ENCODE data around the gene L3MBTL4. TPM values are rescaled to one million over a fixed set of nuclear protein-coding genes. Genes with fewer than 3 reads are reported as not detected.

Gene L3MBTL4
- total RNA-seq, 1 experiment from 2014 or later = not detected

DNA sequence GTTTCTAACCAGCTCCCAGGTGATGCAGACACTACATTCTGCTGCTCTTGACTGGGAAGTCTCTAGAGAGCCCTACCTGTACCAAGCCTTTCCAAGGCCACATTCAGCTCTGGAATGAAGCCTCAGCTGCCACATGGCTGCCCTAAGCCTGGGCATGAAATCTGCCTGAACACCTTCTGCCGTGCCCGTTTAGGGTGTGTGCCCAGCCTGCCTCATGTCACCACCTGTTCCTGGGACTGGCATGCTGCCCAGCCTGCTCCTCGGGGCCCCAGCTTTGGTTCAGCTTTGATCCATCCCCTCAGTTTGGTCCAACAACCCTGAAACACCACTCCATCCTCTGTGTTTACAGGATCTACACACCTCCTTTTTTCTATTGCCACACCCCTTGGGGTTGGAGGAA is 210.9 kb downstream of the L3MBTL4 start:
- TF ChIP-seq, protein P1, sequence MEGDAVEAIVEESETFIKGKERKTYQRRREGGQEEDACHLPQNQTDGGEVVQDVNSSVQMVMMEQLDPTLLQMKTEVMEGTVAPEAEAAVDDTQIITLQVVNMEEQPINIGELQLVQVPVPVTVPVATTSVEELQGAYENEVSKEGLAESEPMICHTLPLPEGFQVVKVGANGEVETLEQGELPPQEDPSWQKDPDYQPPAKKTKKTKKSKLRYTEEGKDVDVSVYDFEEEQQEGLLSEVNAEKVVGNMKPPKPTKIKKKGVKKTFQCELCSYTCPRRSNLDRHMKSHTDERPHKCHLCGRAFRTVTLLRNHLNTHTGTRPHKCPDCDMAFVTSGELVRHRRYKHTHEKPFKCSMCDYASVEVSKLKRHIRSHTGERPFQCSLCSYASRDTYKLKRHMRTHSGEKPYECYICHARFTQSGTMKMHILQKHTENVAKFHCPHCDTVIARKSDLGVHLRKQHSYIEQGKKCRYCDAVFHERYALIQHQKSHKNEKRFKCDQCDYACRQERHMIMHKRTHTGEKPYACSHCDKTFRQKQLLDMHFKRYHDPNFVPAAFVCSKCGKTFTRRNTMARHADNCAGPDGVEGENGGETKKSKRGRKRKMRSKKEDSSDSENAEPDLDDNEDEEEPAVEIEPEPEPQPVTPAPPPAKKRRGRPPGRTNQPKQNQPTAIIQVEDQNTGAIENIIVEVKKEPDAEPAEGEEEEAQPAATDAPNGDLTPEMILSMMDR (conservative IDR thresholded peaks at IDR 0.05; ENCODE audit: low read depth, low read length) = no peak
- no peak for TF ChIP-seq EZH2 (IDR thresholded peaks at IDR 0.05; ENCODE audit: borderline replicate concordance, low read depth, low read length, poor library complexity, severe bottlenecking)
- ChIA-PET POLR2A (ENCODE audit: low non-redundant PET) (no interaction called here), CTCF (no interaction called here)

DNA sequence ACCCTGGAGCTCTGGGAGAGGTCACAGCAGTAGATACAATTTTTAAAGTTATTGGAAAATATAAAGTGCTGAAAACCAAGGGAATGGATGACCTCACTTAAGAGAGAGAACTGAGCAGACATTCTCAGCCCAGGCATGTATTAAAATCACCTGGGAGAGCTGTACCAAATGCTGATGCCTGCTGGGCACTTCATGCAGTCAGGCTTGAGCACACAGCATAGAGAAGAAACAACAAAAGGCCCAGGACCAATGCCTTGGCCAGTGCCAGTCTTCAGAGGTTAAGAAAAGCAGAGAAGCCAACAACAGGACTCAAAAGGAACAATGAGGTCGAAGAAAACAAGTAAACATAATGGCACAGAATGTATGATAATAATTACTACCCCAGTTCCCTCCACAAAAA is 211.8 kb downstream of the L3MBTL4 start:
- Histone ChIP-seq H3K36me3 (ENCODE audit: insufficient read depth, low read length, poor library complexity, severe bottlenecking) (no peaks in the 10 kb centered on the region), H3K27me3 (replicated peaks; ENCODE audit: insufficient read depth, low read depth, low read length, poor library complexity) (no peaks in the 10 kb centered on the region), H3K27ac (ENCODE audit: low read depth, low read length, poor library complexity, severe bottlenecking) (no peak overlapping the region), H3K4me3 (ENCODE audit: low read depth, low read length, poor library complexity, severe bottlenecking) (no peak overlapping the region), H3K4me1 (ENCODE audit: insufficient read depth, low read length, poor library complexity, severe bottlenecking) (no peaks in the 10 kb centered on the region), H3K9me3 (ENCODE audit: low read depth, low read length, poor library complexity, severe bottlenecking) (peaks cover 35% of the 10 kb centered on the region)
- CTCF ChIA-PET = no interaction called here
- TF ChIP-seq EZH2 (IDR thresholded peaks at IDR 0.05; ENCODE audit: borderline replicate concordance, low read depth, low read length, poor library complexity, severe bottlenecking) = no peak
- TF ChIP-seq, protein P1 (conservative IDR thresholded peaks at IDR 0.05; ENCODE audit: low read depth, low read length) = no peak
- POLR2A ChIA-PET (ENCODE audit: low non-redundant PET) = no interaction called here
- DNase-seq (ENCODE audit: low spot score) = no peak
- BruUV-seq (replicated peaks) = no TSS peak
- intact Hi-C loops (cut with micrococcal nuclease; ENCODE audit: unreplicated experiment) = no loop called here

More for the DNA sequence above, 210.9 kb downstream of the L3MBTL4 start:
- H3K27me3 ChIP-seq (replicated peaks; ENCODE audit: insufficient read depth, low read depth, low read length, poor library complexity) = no peaks in the 10 kb centered on the region
- intact Hi-C loops (cut with micrococcal nuclease; ENCODE audit: unreplicated experiment) = no loop called here
- H3K36me3 ChIP-seq (ENCODE audit: insufficient read depth, low read length, poor library complexity, severe bottlenecking) = no peaks in the 10 kb centered on the region
- H3K4me3 ChIP-seq (ENCODE audit: low read depth, low read length, poor library complexity, severe bottlenecking) = no peak overlapping the region
- no peak overlapping the region for H3K27ac ChIP-seq (ENCODE audit: low read depth, low read length, poor library complexity, severe bottlenecking)
- BruUV-seq (replicated peaks) = no TSS peak
- peaks cover 32% of the 10 kb centered on the region for H3K9me3 ChIP-seq (ENCODE audit: low read depth, low read length, poor library complexity, severe bottlenecking)
- DNase-seq (ENCODE audit: low spot score) = no peak
- no peaks in the 10 kb centered on the region for H3K4me1 ChIP-seq (ENCODE audit: insufficient read depth, low read length, poor library complexity, severe bottlenecking)

- CTCF ChIA-PET = no interaction called here
- H3K4me1 ChIP-seq (ENCODE audit: insufficient read depth, low read length, poor library complexity, severe bottlenecking) = no peaks in the 10 kb centered on the region
- POLR2A ChIA-PET (ENCODE audit: low non-redundant PET) = no interaction called here
- H3K36me3 ChIP-seq (ENCODE audit: insufficient read depth, low read length, poor library complexity, severe bottlenecking) = no peaks in the 10 kb centered on the region
- no peak overlapping the region for H3K4me3 ChIP-seq (ENCODE audit: low read depth, low read length, poor library complexity, severe bottlenecking)
- peaks cover 33% of the 10 kb centered on the region for H3K9me3 ChIP-seq (ENCODE audit: low read depth, low read length, poor library complexity, severe bottlenecking)
- no peak for DNase-seq (ENCODE audit: low spot score)
- intact Hi-C loops (cut with micrococcal nuclease; ENCODE audit: unreplicated experiment) = no loop called here
- TF ChIP-seq, protein P1 (conservative IDR thresholded peaks at IDR 0.05; ENCODE audit: low read depth, low read length) = no peak
- no peak for TF ChIP-seq EZH2 (IDR thresholded peaks at IDR 0.05; ENCODE audit: borderline replicate concordance, low read depth, low read length, poor library complexity, severe bottlenecking)
- no peaks in the 10 kb centered on the region for H3K27me3 ChIP-seq (replicated peaks; ENCODE audit: insufficient read depth, low read depth, low read length, poor library complexity)
- H3K27ac ChIP-seq (ENCODE audit: low read depth, low read length, poor library complexity, severe bottlenecking) = no peak overlapping the region
- no TSS peak for BruUV-seq (replicated peaks)
These were observed 214.4 kb downstream of the L3MBTL4 start for GRCh38 chr18:6200204-6200774.
